ENCODE data around the gene NEK7. TPM values are rescaled to one million over a fixed set of nuclear protein-coding genes. Genes with fewer than 3 reads are reported as not detected.

NEK7 gene
- total RNA-seq, 2 donors from 2014 or later: 168 to 228 TPM

GRCh38 chr1:198121056-198121826 is 35.6 kb upstream of the NEK7 start:
- no peaks in the 10 kb centered on the region for H3K36me3 ChIP-seq
- DNase-seq (ENCODE audit: low spot score): peak; percentile 66
- H3K4me1 ChIP-seq: peaks cover 0 to 30% of the 10 kb centered on the region in 2 donors
- H3K9me3 ChIP-seq: no peaks in the 10 kb centered on the region
- no peak overlapping the region for H3K27ac ChIP-seq
- H3K27me3 ChIP-seq: no peaks in the 10 kb centered on the region
- TF ChIP-seq, protein P1, sequence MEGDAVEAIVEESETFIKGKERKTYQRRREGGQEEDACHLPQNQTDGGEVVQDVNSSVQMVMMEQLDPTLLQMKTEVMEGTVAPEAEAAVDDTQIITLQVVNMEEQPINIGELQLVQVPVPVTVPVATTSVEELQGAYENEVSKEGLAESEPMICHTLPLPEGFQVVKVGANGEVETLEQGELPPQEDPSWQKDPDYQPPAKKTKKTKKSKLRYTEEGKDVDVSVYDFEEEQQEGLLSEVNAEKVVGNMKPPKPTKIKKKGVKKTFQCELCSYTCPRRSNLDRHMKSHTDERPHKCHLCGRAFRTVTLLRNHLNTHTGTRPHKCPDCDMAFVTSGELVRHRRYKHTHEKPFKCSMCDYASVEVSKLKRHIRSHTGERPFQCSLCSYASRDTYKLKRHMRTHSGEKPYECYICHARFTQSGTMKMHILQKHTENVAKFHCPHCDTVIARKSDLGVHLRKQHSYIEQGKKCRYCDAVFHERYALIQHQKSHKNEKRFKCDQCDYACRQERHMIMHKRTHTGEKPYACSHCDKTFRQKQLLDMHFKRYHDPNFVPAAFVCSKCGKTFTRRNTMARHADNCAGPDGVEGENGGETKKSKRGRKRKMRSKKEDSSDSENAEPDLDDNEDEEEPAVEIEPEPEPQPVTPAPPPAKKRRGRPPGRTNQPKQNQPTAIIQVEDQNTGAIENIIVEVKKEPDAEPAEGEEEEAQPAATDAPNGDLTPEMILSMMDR (IDR thresholded peaks at IDR 0.05): no peak
- H3K4me3 ChIP-seq: no peak overlapping the region

- Histone ChIP-seq H3K4me1 (peaks cover 0 to 37% of the 10 kb centered on the region in 2 donors), H3K36me3 (no peaks in the 10 kb centered on the region), H3K9me3 (no peaks in the 10 kb centered on the region), H3K27me3 (no peaks in the 10 kb centered on the region), H3K27ac (peak overlapping the region; percentile 14 to 33), H3K4me3 (no peak overlapping the region)
- TF ChIP-seq, protein P1 (IDR thresholded peaks at IDR 0.05): no peak
- DNase-seq (ENCODE audit: low spot score): no peak
These were observed 34.1 kb upstream of the NEK7 start for GRCh38 chr1:198122693-198123092.

DNA sequence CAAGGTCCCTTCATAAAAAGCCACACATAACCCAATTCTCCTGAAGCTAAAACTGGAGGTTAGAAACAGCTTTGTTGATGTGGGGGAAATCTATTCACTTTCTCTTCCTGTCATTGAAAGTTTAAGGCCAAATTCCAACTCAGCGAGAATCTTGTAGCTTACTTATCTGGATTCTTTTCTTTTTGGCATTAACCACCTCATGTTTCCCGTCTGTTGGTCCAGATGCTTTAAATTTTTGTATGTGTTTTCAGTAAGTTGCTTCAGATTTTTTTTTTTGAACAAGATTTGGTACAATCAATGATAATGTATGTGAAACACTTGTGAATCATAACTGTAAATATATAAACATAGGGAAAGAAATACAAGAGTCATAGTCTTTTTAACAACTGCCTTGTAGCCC is 33.7 kb upstream of the NEK7 start:
- H3K9me3 ChIP-seq: no peaks in the 10 kb centered on the region
- no peak for DNase-seq (ENCODE audit: low spot score)
- H3K4me3 ChIP-seq: no peak overlapping the region
- H3K27me3 ChIP-seq: no peaks in the 10 kb centered on the region
- peak overlapping the region; percentile 14 to 33 for H3K27ac ChIP-seq
- H3K36me3 ChIP-seq: no peaks in the 10 kb centered on the region
- TF ChIP-seq, protein P1 (IDR thresholded peaks at IDR 0.05): no peak
- H3K4me1 ChIP-seq: peaks cover 0 to 32% of the 10 kb centered on the region in 2 donors

- DNase-seq (ENCODE audit: low spot score): no peak
- Histone ChIP-seq H3K4me3 (no peak overlapping the region), H3K4me1 (peaks cover 0 to 25% of the 10 kb centered on the region in 2 donors), H3K9me3 (no peaks in the 10 kb centered on the region), H3K27me3 (no peaks in the 10 kb centered on the region), H3K27ac (peak overlapping the region in 1 of 2 donors; percentile 50), H3K36me3 (no peaks in the 10 kb centered on the region)
- TF ChIP-seq, protein P1 (IDR thresholded peaks at IDR 0.05): no peak
These were observed 32.1 kb upstream of the NEK7 start for GRCh38 chr1:198124673-198125072.

- peaks cover 0 to 25% of the 10 kb centered on the region in 2 donors for H3K4me1 ChIP-seq
- DNase-seq (ENCODE audit: low spot score): no peak
- peak overlapping the region in 1 of 2 donors; percentile 50 for H3K27ac ChIP-seq
- no peaks in the 10 kb centered on the region for H3K36me3 ChIP-seq
- TF ChIP-seq, protein P1 (IDR thresholded peaks at IDR 0.05): no peak
- H3K4me3 ChIP-seq: no peak overlapping the region
- no peaks in the 10 kb centered on the region for H3K27me3 ChIP-seq
- no peaks in the 10 kb centered on the region for H3K9me3 ChIP-seq
These were observed 30.6 kb upstream of the NEK7 start for GRCh38 chr1:198125995-198126735.

Measured in right atrium auricular region (tissue), 2 donors.